ENCODE measurements around the gene FAM117A.

DNA sequence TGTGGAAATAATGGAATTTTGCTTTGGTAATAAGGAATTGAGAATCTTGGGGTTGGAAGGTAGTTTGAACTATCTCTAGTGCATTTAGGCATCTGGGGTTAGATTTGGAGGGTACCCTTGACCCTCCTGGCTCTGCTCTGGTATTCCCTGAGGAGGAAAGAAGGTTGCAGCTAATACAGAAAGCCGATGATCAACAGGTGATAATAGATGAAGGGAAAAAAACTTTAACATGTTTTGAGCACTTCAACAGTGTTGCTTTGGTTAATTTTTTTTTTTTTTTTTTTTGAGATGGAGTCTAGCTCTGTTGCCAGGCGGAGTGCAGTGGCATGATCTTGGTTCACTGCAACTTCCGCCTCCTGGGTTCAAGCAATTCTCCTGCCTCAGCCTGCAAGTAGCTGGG, 29.4 kb upstream of the FAM117A start:
- TF ChIP-seq, protein P1, sequence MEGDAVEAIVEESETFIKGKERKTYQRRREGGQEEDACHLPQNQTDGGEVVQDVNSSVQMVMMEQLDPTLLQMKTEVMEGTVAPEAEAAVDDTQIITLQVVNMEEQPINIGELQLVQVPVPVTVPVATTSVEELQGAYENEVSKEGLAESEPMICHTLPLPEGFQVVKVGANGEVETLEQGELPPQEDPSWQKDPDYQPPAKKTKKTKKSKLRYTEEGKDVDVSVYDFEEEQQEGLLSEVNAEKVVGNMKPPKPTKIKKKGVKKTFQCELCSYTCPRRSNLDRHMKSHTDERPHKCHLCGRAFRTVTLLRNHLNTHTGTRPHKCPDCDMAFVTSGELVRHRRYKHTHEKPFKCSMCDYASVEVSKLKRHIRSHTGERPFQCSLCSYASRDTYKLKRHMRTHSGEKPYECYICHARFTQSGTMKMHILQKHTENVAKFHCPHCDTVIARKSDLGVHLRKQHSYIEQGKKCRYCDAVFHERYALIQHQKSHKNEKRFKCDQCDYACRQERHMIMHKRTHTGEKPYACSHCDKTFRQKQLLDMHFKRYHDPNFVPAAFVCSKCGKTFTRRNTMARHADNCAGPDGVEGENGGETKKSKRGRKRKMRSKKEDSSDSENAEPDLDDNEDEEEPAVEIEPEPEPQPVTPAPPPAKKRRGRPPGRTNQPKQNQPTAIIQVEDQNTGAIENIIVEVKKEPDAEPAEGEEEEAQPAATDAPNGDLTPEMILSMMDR (conservative IDR thresholded peaks at IDR 0.05; ENCODE audit: low read depth, low read length) = no peak
- TF ChIP-seq EZH2 (IDR thresholded peaks at IDR 0.05; ENCODE audit: borderline replicate concordance, low read depth, low read length, poor library complexity, severe bottlenecking) = no peak
